ENCODE measurements around the gene KIAA0753. TPM values are rescaled to one million over a fixed set of nuclear protein-coding genes. Genes with fewer than 3 reads are reported as not detected.

KIAA0753 gene
- total and polyA plus RNA-seq, 2 of the 13 experiments (the other 11 are each of a cell fraction or from before 2014, with no cell fraction given) = 5.2 to 9.1 TPM

- no peak for TF ChIP-seq ATF3 (CRISPR knock-in tag; IDR thresholded peaks at IDR 0.05)
- TF ChIP-seq KLF12 (CRISPR knock-in tag; IDR thresholded peaks at IDR 0.05; ENCODE audit: borderline replicate concordance) = no peak
- TF ChIP-seq RARA (CRISPR knock-in tag; IDR thresholded peaks at IDR 0.05) = no peak
- TF ChIP-seq FOXA1 (IDR thresholded peaks at IDR 0.05) = no peak
- TF ChIP-seq FOXA1 (CRISPR knock-in tag; IDR thresholded peaks at IDR 0.05) = no peak
- no peak for TF ChIP-seq WIZ (CRISPR knock-in tag; IDR thresholded peaks at IDR 0.05)
- TF ChIP-seq, protein P1, sequence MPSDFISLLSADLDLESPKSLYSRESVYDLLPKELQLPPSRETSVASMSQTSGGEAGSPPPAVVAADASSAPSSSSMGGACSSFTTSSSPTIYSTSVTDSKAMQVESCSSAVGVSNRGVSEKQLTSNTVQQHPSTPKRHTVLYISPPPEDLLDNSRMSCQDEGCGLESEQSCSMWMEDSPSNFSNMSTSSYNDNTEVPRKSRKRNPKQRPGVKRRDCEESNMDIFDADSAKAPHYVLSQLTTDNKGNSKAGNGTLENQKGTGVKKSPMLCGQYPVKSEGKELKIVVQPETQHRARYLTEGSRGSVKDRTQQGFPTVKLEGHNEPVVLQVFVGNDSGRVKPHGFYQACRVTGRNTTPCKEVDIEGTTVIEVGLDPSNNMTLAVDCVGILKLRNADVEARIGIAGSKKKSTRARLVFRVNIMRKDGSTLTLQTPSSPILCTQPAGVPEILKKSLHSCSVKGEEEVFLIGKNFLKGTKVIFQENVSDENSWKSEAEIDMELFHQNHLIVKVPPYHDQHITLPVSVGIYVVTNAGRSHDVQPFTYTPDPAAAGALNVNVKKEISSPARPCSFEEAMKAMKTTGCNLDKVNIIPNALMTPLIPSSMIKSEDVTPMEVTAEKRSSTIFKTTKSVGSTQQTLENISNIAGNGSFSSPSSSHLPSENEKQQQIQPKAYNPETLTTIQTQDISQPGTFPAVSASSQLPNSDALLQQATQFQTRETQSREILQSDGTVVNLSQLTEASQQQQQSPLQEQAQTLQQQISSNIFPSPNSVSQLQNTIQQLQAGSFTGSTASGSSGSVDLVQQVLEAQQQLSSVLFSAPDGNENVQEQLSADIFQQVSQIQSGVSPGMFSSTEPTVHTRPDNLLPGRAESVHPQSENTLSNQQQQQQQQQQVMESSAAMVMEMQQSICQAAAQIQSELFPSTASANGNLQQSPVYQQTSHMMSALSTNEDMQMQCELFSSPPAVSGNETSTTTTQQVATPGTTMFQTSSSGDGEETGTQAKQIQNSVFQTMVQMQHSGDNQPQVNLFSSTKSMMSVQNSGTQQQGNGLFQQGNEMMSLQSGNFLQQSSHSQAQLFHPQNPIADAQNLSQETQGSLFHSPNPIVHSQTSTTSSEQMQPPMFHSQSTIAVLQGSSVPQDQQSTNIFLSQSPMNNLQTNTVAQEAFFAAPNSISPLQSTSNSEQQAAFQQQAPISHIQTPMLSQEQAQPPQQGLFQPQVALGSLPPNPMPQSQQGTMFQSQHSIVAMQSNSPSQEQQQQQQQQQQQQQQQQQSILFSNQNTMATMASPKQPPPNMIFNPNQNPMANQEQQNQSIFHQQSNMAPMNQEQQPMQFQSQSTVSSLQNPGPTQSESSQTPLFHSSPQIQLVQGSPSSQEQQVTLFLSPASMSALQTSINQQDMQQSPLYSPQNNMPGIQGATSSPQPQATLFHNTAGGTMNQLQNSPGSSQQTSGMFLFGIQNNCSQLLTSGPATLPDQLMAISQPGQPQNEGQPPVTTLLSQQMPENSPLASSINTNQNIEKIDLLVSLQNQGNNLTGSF (CRISPR knock-in tag; IDR thresholded peaks at IDR 0.05) = no peak
These were observed 41.8 kb upstream of the KIAA0753 start (continued) for GRCh38 chr17:6682339-6682738.

GRCh38 chr17:6681671-6682070, 41.2 kb upstream of the KIAA0753 start:
- FAIRE-seq = no peak
- TF ChIP-seq SOX13 (IDR thresholded peaks at IDR 0.05) (no peak), SOX13 (CRISPR knock-in tag; conservative IDR thresholded peaks at IDR 0.05 in 1 of 2, IDR thresholded peaks at IDR 0.05 in 1 of 2) (peak in 1 of 2 experiments; percentile 56; a peak in 2 of 4 replicates), ZNF281 (CRISPR knock-in tag; IDR thresholded peaks at IDR 0.05; ENCODE audit: borderline replicate concordance) (peak; percentile 22; the same call in 1 of the 2 replicates), CEBPB (IDR thresholded peaks at IDR 0.05; ENCODE audit: borderline replicate concordance, low read depth, low read length) (peak; percentile 33; the same call in 1 of the 2 replicates), ZNF12 (CRISPR knock-in tag; IDR thresholded peaks at IDR 0.05) (no peak)

More at GRCh38 chr17:6681671-6682070, 41.2 kb upstream of the KIAA0753 start:
- intact Hi-C loops (cut with micrococcal nuclease; ENCODE audit: unreplicated experiment) = loop anchor here (2.0 kb wide), 2 partner anchors 15 to 19 kb away; no protein-coding TSS in a partner anchor
- Histone ChIP-seq H3K79me2 (ENCODE audit: insufficient read depth, low read length) (no peaks in the 10 kb centered on the region), H3K4me3 (replicated peaks in 1 of 3; ENCODE audit: insufficient read depth in 1 of 3, low read depth in 2 of 3, low read length in 3 of 3) (no peak overlapping the region), H3K27ac (ENCODE audit: extremely low read length, insufficient read depth, low read length) (peak overlapping the region; percentile 15), H3K4me2 (ENCODE audit: low read depth, low read length) (peak overlapping the region; percentile 66), H3K4me1 (ENCODE audit: insufficient read depth, low read length) (peaks cover 95% of the 10 kb centered on the region), H3K36me3 (replicated peaks in 1 of 2; ENCODE audit: control insufficient read depth in 1 of 2, insufficient read depth in 2 of 2, low read length in 2 of 2) (no peaks in the 10 kb centered on the region), H3K9ac (ENCODE audit: insufficient read depth, low read depth, low read length) (no peak overlapping the region), H3K27me3 (ENCODE audit: control insufficient read depth in 1 of 2, insufficient read depth in 2 of 2, low read length in 2 of 2) (no peaks in the 10 kb centered on the region; a peak in 1 of 5 replicates), H3K9me3 (ENCODE audit: low read length) (no peaks in the 10 kb centered on the region), H2AFZ (ENCODE audit: low read length) (no peak overlapping the region), H4K20me1 (ENCODE audit: insufficient read depth, low read length) (no peaks in the 10 kb centered on the region)
- 2% methylated on average over 5 of the region's 5 CpGs for whole genome bisulfite sequencing (ENCODE audit: low lambda C conversion rate)
- DNase-seq (ENCODE audit: low spot score) (peak; percentile 28), ATAC-seq (no peak; the same call in 2 of the 3 replicates)
- CTCF ChIA-PET (ENCODE audit: low intra/inter-chr PET ratio, low total read pairs) = no interaction called here
- in situ Hi-C loops (cut with HindIII; ENCODE audit: extremely low pct_ligation_motif_present, low pct_unique_long_range_greater_than_20kb) = no loop called here
- POLR2A ChIA-PET = interaction anchor here (0.6 to 7.7 kb wide), 5 partner anchors 10 to 42 kb away, joined by 3 to 265 read pairs (median 4); partner anchors contain the start of gene SLC13A5
- BruUV-seq (replicated peaks) = no TSS peak
